ENCODE measurements around the gene MRAP.

DNA sequence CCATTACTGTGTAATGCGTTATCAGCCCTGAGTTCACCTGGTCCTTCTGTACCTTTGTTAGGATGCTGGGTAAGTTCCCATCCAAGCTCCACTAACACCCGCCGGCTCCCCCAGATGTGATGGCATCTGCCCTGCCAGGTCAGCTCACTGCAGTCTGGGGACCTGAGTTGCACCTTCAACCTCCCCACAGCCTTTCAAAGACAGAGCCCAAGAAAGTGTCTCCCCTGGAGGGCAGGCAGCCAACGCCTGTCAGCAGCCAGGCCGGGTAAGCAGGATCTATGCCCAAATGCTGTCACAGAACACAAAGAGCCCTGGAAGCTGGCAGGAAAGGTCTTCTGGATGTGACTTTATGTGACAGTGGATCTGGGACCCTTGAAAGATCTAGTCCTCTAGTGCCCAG is 13.7 kb downstream of the MRAP start:
- TF ChIP-seq POLR2A (IDR thresholded peaks at IDR 0.05; ENCODE audit: low read length) (no peak), CEBPB (IDR thresholded peaks at IDR 0.05) (no peak), BHLHE40 (IDR thresholded peaks at IDR 0.05; ENCODE audit: low read depth, low read length) (no peak), POLR2AphosphoS2 (conservative IDR thresholded peaks at IDR 0.05; ENCODE audit: low read length) (no peak), FOXS1 (CRISPR knock-in tag; IDR thresholded peaks at IDR 0.05) (no peak), JUN (IDR thresholded peaks at IDR 0.05) (no peak), EP300 (IDR thresholded peaks at IDR 0.05) (no peak), RFX5 (IDR thresholded peaks at IDR 0.05) (no peak)
- TF ChIP-seq, protein P1, sequence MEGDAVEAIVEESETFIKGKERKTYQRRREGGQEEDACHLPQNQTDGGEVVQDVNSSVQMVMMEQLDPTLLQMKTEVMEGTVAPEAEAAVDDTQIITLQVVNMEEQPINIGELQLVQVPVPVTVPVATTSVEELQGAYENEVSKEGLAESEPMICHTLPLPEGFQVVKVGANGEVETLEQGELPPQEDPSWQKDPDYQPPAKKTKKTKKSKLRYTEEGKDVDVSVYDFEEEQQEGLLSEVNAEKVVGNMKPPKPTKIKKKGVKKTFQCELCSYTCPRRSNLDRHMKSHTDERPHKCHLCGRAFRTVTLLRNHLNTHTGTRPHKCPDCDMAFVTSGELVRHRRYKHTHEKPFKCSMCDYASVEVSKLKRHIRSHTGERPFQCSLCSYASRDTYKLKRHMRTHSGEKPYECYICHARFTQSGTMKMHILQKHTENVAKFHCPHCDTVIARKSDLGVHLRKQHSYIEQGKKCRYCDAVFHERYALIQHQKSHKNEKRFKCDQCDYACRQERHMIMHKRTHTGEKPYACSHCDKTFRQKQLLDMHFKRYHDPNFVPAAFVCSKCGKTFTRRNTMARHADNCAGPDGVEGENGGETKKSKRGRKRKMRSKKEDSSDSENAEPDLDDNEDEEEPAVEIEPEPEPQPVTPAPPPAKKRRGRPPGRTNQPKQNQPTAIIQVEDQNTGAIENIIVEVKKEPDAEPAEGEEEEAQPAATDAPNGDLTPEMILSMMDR (IDR thresholded peaks at IDR 0.05): no peak
- TF ChIP-seq, protein P2, sequence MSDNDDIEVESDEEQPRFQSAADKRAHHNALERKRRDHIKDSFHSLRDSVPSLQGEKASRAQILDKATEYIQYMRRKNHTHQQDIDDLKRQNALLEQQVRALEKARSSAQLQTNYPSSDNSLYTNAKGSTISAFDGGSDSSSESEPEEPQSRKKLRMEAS (IDR thresholded peaks at IDR 0.05): no peak

All from A549 (cell line).